ENCODE data around the gene GGCX.

The GGCX gene

DNA sequence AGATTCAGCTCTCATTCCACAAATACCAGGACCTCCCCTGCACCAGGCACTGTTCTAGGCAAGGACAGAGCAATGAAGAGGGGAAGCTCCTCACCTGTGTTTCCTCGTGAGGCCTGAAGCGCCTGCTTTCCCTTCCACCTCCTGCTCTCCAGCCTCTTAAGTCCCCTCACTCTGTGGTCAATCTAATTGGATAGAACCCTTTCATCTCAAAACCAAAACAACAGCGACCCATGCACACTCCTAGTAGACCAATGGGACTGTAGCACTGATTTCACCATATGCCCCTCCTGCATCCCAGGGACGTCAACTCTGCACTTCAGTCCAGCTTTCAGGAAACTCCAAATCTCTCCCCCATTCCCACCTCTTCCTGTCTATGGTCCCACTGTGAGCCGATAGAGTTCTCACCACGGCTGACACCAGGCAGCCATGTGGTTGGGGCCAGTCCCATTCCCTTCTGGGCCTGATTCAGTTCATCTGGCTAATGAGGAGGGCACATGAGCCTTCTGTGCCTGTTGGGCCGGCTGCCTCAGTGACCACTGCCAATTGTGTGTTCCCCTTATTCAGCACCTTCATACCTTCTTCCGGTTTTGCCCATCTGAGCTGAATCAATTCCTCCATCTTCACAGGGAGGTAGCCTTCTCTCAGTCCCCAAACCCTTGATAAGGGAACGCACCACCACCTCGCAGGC is 55.6 kb downstream of the GGCX start:
- DNase-seq = no peak

DNA sequence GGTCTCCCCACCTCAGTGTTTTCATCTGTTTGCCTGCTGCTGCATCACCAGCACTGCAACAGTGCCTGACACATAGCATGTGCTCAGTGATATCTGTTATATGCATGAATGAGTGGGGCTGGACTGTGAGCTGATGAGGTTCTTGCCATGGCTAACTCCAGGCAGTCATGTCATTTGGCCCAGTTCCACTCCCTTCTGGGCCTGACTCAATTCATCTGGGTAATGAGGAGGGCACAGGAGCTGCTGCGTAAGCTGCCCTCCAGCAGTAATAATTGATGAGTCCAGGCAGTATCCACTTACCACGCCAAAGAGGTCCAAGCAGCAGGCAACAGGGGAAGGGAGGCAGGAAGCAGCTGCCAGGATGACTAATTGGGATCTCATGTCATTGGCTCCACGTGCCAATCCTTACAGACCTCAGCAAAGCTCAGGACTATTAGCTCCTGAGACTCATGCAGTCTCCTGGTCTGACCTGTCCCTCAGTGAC is 56.5 kb downstream of the GGCX start:
- no peak for DNase-seq

DNA sequence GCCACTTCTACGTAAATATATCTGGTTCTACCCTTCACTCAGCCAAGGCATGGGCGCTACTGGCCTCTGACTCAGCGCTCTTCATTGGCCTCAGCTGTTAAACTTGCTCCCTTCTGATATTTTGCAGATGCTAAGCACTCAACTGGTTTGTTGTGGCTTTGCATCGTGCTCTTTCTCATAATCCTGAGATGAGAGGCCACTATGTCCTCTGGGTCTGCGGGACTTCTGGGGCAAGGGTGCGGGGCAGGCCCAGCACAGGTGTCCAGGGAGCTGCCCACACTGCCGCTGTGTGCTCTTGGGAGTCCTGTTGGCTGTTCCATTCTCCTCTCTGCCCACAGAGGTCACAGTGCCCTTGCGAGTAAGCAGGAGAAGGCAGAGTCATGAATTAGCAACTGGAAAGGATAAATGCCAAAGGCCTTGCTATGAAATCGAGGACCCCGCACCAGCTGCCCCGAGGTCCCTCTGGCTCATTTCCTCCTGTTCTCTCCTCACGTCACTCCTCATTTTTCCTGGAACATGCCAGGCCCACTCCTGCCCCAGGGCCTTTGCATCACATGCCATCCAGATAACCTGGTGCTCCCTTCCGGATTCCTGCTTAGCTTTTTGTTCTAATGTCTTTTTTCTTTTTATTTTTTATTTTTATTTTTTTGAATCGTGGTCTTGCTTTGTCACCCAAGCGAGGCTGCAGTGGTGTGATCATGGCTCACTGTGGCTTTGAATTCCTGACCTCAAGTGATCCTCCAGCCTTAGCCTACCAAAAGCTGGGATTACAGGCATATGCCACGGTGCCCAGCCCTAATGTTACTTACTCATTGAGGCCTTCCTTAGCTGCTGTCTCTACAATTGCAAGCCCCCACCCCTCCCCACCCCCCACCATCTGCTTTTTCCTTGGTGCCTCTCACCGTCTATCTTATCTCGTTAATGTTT is 57.2 kb downstream of the GGCX start:
- DNase-seq = no peak

DNA sequence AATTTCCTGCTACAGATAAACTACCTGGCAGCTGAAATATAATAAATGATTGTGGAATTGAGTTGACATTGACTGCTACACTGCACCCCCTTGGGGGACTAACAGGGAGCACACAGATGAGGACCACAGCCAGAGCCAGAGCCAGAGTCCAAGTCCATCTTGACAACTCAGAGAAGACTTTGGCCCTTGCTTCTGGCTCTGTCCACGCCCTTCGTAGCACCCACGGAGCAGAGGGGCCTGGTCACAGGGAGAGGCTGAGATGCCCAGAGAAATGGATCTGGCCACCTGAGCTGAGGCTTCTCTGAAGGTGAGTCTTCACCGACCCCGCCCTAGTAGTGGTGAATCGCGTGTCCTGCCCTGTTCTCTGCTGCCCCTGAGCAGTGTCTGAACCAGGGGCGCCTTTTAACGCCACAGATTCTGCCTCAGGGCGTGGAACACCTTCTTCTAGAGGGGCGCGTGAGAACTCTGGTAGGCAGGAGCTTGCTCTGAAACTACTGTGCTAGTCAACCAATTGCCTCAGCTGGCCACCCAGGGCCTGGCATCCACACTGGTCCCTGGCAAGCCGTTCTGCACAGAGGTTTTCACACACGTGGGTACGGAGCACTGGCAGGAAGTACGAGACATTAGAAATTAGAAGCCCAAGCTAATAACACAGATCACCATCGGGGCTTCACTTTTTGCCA is 58.0 kb downstream of the GGCX start:
- DNase-seq = no peak

DNA sequence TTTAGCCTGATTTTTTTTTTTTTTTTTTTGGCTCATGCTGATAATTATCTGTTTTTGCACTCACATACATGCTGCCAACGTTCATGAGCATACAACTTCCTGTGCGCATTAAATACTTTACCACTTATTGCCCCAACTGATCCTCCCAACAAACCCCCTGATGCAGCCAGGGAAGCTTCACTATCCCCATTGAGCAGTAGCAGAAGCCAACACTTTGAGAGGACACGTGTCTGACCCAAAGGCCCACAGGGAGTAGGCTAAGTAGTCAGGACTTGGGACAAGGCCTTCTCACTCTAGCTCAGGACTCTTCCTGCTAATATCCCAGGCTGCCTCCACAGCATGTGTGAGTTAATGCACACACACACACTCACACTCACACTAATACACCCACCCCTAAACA is 58.6 kb downstream of the GGCX start:
- DNase-seq = no peak

DNA sequence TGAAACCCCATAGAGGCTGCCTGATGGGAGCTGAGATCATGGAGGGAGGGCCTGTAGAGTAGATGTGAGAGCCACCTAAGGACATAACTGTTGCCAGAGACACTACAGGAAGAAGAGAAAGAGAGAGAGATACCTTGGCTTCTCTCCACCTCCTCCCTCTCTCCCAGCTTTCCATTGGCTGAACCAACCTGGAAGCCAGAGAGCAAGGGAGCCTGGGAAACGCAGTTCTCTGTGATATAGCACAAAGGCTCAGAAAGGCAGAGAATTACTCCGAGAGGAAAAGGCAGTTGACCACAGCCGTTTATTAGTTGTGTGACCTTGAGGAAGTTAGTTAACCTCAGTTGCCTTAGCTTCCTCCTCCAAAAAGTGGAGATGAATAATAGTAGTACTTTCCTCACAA is 60.0 kb downstream of the GGCX start:
- no peak for DNase-seq

DNA sequence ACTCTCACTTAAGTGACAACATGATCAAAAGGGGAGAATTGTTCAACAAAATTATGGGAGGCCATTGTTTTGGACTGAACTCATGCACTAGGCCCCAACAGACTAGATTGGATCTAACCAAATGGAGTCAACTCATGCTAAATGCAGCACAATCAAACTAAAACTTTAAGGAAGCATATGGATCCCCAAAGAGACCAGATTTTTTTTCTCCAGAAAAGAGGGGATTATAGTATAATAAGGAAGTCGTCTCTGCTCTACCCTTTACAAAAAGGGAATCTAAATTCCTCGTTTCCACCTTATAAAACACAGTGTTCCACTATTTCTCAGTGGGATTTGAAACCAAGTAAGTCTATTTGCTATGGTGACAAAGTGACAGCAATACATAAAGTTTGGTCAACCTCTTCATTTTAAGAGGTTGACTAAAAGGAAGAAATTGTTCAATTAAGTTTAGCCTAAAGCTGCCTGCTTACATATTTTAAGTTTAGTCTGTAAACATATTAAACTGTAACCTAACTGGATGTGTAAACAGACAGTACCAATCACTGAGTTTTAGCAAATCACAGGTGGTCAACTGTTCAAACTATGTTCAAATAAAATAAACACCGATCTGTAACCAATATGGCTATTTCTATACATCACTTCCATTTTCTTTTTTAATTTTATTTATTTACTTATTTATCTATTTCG is 63.2 kb downstream of the GGCX start:
- no peak for DNase-seq

DNA sequence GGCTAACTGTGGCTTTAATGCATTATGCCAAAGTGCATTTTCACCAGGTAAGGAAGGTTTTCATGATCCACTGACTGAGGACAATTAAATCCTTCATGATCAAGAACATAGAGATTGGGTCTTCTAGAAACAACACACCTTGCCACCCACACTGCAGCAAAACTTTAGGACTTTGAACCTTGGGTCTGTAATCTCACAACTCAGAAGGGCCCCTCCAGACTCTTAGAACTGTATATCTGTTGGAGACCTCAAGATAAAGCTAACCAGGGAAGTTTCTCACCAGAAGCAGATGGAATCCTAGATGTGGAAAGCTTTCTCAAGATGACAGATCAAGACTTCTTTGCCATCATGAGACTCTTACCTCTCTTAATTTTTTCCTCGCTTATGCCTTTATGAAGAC is 64.9 kb downstream of the GGCX start:
- DNase-seq = no peak

Measured in CD4-positive, alpha-beta T cell treated with Interleukin-4 for 4 hours (primary cell).